ENCODE measurements around the gene SLC6A8.

Gene SLC6A8

GRCh38 chrX:153648358-153649177 lies 39.2 kb upstream of the SLC6A8 start:
- TF ChIP-seq MYC (IDR thresholded peaks at IDR 0.05; ENCODE audit: low read depth, low read length): no peak
- TF ChIP-seq MAX (IDR thresholded peaks at IDR 0.05; ENCODE audit: low read depth, low read length): no peak
- no peak for TF ChIP-seq POLR2A (IDR thresholded peaks at IDR 0.05; ENCODE audit: extremely low read depth, insufficient read length)
- no peak for TF ChIP-seq CTCF (IDR thresholded peaks at IDR 0.05; ENCODE audit: low read depth, low read length)
- no peak for DNase-seq (ENCODE audit: low read depth)
- H3K4me3 ChIP-seq (ENCODE audit: low read depth, low read length): no peak overlapping the region

- no peak overlapping the region for H3K4me3 ChIP-seq (ENCODE audit: low read depth, low read length)
- DNase-seq (ENCODE audit: low read depth): peak; percentile 62
These were observed 38.4 kb upstream of the SLC6A8 start for GRCh38 chrX:153649178-153649914.

GRCh38 chrX:153649915-153650782 lies 37.6 kb upstream of the SLC6A8 start:
- H3K4me3 ChIP-seq (ENCODE audit: low read depth, low read length): no peak overlapping the region
- TF ChIP-seq MAX (IDR thresholded peaks at IDR 0.05; ENCODE audit: low read depth, low read length) (no peak), MYC (IDR thresholded peaks at IDR 0.05; ENCODE audit: low read depth, low read length) (no peak), CTCF (IDR thresholded peaks at IDR 0.05; ENCODE audit: low read depth, low read length) (no peak), POLR2A (IDR thresholded peaks at IDR 0.05; ENCODE audit: extremely low read depth, insufficient read length) (no peak)
- no peak for DNase-seq (ENCODE audit: low read depth)

More at GRCh38 chrX:153649178-153649914, 38.4 kb upstream of the SLC6A8 start:
- TF ChIP-seq CTCF (IDR thresholded peaks at IDR 0.05; ENCODE audit: low read depth, low read length) (peak; percentile 63), POLR2A (IDR thresholded peaks at IDR 0.05; ENCODE audit: extremely low read depth, insufficient read length) (no peak)

- TF ChIP-seq CTCF (IDR thresholded peaks at IDR 0.05; ENCODE audit: low read depth, low read length): no peak
- TF ChIP-seq POLR2A (IDR thresholded peaks at IDR 0.05; ENCODE audit: extremely low read depth, insufficient read length): no peak
- no peak for TF ChIP-seq MYC (IDR thresholded peaks at IDR 0.05; ENCODE audit: low read depth, low read length)
- TF ChIP-seq MAX (IDR thresholded peaks at IDR 0.05; ENCODE audit: low read depth, low read length): no peak
- DNase-seq (ENCODE audit: low read depth): no peak
These were observed 36.8 kb upstream of the SLC6A8 start for GRCh38 chrX:153650959-153651358.

GRCh38 chrX:153651540-153652079 lies 36.1 kb upstream of the SLC6A8 start:
- H3K4me3 ChIP-seq (ENCODE audit: low read depth, low read length): no peak overlapping the region
- TF ChIP-seq POLR2A (IDR thresholded peaks at IDR 0.05; ENCODE audit: extremely low read depth, insufficient read length): no peak
- TF ChIP-seq CTCF (IDR thresholded peaks at IDR 0.05; ENCODE audit: low read depth, low read length): peak; percentile 41
- peak; percentile 47 for DNase-seq (ENCODE audit: low read depth)

More at GRCh38 chrX:153650959-153651358, 36.8 kb upstream of the SLC6A8 start:
- no peak overlapping the region for H3K4me3 ChIP-seq (ENCODE audit: low read depth, low read length)
